NOMO-1 (cell line): ENCODE measurements around the gene TMEM169.

Experiments used
- DNase-seq, 2 experiments: peaks; one replicate each; lab custom pipeline; 2025; ENCODE audit not compliant: unreplicated experiment in 2 of 2; lab: John Stamatoyannopoulos, UW

The TMEM169 gene

GRCh38 chr2:216081487-216082116, at the start of gene TMEM169, which contains the start of gene PECR:
Gene TMEM169 (plus strand): TSS chr2:216081919. CDS start chr2:216095964, 14,045 bp downstream.
Gene PECR (minus strand): TSS chr2:216081809. CDS start chr2:216081741, 68 bp downstream.
- peak; percentile 33 to 63 for DNase-seq

GRCh38 chr2:216031960-216032689, 49.6 kb upstream of the TMEM169 start:
- no peak for DNase-seq

GRCh38 chr2:216033403-216033802, 48.3 kb upstream of the TMEM169 start:
- DNase-seq = no peak

- peak; percentile 42 to 60 for DNase-seq
Observed at GRCh38 chr2:216034065-216034464, 47.7 kb upstream of the TMEM169 start.

- DNase-seq = no peak
Observed at GRCh38 chr2:216039918-216040317, 41.8 kb upstream of the TMEM169 start.

- DNase-seq = no peak
Observed at GRCh38 chr2:216041438-216041837, 40.3 kb upstream of the TMEM169 start.

GRCh38 chr2:216043949-216044348, 37.8 kb upstream of the TMEM169 start:
- DNase-seq = no peak

- DNase-seq = no peak
Observed at GRCh38 chr2:216044883-216045486, 36.7 kb upstream of the TMEM169 start.

GRCh38 chr2:216047397-216047796, 34.3 kb upstream of the TMEM169 start:
- no peak for DNase-seq

GRCh38 chr2:216049452-216049851, 32.3 kb upstream of the TMEM169 start:
- no peak for DNase-seq

- DNase-seq = no peak
Observed at GRCh38 chr2:216051350-216051749, 30.4 kb upstream of the TMEM169 start.

GRCh38 chr2:216052420-216052819, 29.3 kb upstream of the TMEM169 start:
- DNase-seq = no peak

- DNase-seq = no peak
Observed at GRCh38 chr2:216055680-216056079, 26.0 kb upstream of the TMEM169 start.

GRCh38 chr2:216056739-216057138, 25.0 kb upstream of the TMEM169 start:
- peak in 1 of 2 experiments; percentile 47 for DNase-seq

- peak; percentile 34 to 80 for DNase-seq
Observed at GRCh38 chr2:216057688-216058193, 24.0 kb upstream of the TMEM169 start.

- DNase-seq = no peak
Observed at GRCh38 chr2:216059233-216059834, 22.4 kb upstream of the TMEM169 start.

GRCh38 chr2:216064014-216064630, 17.6 kb upstream of the TMEM169 start:
- no peak for DNase-seq

GRCh38 chr2:216064665-216065064, 17.1 kb upstream of the TMEM169 start:
- DNase-seq = no peak

GRCh38 chr2:216066230-216066629, 15.5 kb upstream of the TMEM169 start:
- DNase-seq = no peak

GRCh38 chr2:216069028-216069427, 12.7 kb upstream of the TMEM169 start:
- DNase-seq = no peak

- DNase-seq = no peak
Observed at GRCh38 chr2:216070195-216070594, 11.5 kb upstream of the TMEM169 start.
